HG02973 (cell line): ENCODE data around the gene WDR81.
"Not testable (repeated sequence)": the region's sequence is repeated elsewhere in the genome, so short reads cannot be mapped to it uniquely, and the experiment has no call there.

Experiments used
- ATAC-seq: cut with Tn5 transposase; IDR thresholded peaks from one replicate; pipeline ENCODE4 v1.9.1; 2021; ENCODE audit warnings: moderate library complexity; ENCODE audit not compliant: unreplicated experiment

The WDR81 gene

GRCh38 chr17:1730326-1731193 is 6.1 kb downstream of the WDR81 start:
- no peak for ATAC-seq

- ATAC-seq, result no peak
Observed at GRCh38 chr17:1731194-1731506, 6.6 kb downstream of the WDR81 start.

GRCh38 chr17:1732241-1732832 is 7.8 kb downstream of the WDR81 start:
- ATAC-seq, result no peak

DNA sequence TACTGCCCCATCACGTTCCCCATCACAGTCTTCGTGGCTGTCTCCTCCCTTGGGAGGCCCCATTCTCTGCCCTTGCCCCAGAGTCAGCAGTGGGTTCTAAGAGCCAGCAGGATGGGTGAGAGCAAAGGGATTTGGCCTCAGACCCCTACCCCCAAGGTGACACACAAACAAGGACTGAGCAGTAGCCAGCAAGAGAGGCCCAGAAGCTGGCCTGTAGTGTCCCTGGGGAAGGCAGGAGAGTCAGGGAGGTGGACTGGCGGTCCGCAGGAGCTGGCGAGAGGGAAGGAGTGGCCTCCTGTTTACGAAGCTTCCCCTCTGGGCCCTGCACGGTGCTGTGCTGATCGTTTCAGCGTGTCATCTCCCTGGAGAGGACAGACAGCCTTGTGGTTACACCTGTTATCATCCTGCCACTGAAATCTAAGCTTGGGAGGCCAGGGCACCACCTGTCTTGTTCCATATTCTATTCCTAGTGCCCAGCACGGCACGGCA is 8.4 kb downstream of the WDR81 start:
- ATAC-seq, result no peak

- ATAC-seq, result no peak
Observed at GRCh38 chr17:1733759-1734158, 9.3 kb downstream of the WDR81 start.

DNA sequence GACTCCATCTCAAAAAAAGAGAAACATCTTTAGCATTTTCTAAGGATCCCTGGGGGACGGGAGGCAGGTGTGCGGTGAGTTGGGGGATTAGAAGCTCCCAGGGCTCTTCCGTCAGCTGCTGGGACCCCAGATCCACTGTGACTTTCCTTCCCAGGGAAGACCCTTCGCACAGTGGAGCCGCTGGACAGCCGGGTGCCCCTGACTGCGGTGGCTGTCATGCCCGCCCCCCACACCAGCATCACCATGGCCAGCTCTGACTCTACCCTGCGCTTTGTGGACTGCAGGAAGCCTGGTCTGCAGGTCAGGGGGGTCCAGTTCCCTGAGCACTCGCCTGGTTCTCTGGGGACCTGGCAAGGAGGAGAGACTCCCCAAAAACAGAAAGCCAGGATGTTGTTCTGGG is 10.9 kb downstream of the WDR81 start:
- no peak for ATAC-seq

DNA sequence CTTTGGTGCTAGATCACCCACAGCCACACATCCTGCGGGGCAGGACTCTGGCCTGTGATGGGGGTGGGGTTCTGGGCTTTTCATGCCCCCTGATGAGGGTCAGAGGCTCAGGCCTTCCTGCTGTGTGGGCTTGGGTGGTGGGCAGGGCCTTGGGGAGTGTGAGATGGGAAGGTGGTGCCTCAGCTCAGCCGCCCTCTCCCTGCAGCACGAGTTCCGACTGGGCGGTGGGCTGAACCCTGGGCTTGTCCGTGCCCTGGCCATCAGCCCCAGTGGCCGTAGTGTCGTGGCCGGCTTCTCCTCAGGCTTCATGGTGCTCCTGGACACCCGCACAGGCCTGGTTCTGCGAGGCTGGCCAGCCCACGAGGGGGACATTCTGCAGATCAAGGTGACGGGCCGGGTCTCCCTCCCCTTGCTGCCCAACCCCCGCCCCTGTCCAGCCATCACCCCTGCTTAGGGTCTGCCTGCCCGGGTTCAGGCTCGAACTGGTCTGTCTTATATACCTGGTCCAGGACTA is 11.4 kb downstream of the WDR81 start:
- ATAC-seq, result no peak

- ATAC-seq, result no peak
Observed at GRCh38 chr17:1736348-1737281, 12.1 kb downstream of the WDR81 start.

- ATAC-seq, result no peak
Observed at GRCh38 chr17:1737531-1738291, 13.2 kb downstream of the WDR81 start.

DNA sequence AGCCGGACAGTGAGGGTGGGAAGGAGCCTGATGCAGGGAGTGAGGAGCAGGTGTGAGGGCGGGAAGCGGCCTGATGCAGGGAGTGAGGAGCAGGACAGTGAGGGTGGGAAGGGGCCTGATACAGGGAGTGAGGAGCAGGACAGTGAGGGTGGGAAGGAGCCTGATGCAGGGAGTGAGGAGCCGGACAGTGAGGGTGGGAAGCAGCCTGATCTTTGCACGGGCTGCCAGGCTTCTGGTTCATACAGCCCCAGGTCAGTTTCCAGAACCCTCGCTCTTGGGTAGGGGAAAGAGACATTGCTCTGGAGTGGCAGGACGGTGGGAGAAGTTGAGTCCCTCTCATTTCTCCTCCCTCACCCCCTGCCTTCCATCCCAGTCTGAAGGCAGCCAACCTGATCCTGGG is 17.4 kb downstream of the WDR81 start:
- not testable (repeated sequence) for ATAC-seq

DNA sequence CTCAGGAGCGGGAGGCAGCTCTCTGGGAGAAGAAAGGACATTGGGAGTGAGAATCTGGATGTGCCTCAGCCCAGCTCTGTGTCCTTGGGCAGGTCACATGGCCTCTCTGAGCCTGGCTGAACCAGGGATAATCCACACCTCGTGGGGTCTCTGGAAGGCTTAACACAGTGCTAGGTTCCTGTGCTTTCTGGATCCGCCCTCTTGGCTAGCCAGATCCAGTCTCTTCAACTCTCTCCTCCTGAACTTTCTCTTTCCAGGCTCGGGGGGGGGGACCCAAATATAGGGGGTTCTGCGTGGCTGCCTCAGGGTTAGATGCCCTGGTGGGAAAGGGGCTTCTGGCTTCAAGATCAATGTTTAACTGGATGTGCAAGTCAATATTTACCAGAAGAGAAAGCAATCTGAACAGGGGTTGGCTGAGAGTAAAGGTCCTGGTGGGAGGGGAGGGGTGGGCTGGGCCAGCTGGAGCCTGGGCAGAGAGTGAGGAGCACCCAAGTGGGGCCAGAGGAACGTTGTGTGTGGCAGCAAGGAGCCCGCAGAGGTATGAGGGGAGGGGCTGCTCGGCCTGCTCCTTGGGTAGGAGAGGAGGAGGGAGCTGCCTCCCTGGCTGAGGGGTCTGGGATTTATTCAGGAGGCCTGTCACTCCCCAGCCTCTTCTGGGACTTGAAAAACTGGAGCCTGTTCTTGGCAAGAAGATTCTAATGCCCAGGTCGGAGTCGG is 18.0 kb downstream of the WDR81 start, which contains the start of gene SERPINF2:
TSS of gene SERPINF2 (plus strand) at position 501 of the 717 bp plus-strand sequence. CDS start 2,125 bp downstream, outside the sequence.
- no peak for ATAC-seq

- ATAC-seq, result no peak
Observed at GRCh38 chr17:1743088-1743439, 18.6 kb downstream of the WDR81 start.

DNA sequence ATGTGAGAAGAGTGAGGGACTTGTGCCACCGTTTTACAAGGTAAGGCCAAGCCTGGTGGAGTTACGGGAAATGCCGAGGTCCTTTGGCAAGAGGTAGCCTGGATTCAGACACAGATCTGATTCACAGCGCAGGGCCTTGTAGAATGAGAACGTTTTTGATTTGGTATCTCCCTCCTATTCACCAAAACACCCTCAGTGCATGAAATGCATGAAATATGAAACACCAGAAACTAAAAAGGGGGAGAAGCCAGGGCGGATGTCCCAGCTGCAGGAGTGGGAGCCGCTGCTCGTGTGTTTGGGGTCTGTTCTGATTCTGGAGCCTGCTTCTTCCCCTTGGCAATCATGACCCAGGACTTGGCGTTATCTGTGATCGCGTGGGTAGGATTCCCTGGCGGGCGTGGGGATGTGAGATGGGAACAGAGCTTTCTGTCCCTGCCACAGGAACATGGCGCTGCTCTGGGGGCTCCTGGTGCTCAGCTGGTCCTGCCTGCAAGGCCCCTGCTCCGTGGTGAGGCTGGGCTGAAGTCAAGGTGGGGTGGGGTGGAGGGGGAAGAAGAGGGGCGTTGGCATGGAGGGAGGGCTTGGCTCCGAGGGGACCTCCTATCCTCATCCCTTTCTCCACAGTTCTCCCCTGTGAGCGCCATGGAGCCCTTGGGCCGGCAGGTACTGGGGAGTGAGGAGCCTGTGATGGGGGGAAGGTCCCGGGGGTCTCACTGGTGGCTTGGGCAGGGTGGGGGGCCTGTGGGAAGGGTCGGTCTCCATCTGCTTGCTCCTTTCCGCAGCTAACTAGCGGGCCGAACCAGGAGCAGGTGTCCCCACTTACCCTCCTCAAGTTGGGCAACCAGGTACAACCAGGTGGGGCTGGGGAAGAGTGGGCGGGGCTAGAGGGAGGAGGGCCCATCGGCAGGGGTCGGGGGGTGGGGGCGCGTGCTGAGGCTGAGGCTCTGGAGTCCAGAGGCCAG is 20.3 kb downstream of the WDR81 start:
- no peak for ATAC-seq

DNA sequence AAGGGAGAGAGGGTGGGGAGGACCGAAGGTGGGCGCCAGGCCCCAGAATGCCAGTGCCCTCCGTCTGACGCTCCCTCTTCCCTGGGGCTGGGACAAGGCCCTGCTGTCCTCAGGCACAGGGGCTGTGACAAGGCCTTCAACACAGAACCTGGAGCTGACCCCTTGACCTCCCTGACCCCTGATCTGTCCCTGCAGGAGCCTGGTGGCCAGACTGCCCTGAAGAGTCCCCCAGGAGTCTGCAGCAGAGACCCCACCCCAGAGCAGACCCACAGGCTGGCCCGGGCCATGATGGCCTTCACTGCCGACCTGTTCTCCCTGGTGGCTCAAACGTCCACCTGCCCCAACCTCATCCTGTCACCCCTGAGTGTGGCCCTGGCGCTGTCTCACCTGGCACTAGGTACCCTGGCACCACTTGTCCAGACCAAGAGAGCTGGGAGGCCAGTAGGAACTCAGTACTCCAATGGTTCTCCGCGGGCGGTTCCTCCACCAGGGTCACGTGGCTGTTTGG is 21.1 kb downstream of the WDR81 start:
- ATAC-seq, result no peak

DNA sequence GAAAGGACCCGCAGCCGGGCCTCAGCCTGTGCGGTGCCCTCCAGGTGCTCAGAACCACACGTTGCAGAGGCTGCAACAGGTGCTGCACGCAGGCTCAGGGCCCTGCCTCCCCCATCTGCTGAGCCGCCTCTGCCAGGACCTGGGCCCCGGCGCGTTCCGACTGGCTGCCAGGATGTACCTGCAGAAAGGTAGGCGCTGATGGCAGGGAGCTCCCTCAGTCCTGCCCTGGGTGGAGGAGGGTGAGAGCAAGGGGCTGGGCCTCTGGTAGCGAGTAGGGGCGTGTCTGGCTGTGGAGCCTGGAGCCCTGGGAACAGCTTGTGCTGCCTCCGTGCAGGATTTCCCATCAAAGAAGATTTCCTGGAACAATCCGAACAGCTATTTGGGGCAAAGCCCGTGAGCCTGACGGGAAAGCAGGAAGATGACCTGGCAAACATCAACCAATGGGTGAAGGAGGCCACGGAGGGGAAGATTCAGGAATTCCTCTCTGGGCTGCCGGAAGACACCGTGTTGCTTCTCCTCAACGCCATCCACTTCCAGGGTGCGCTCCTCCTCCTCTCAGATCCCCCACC is 22.6 kb downstream of the WDR81 start:
- ATAC-seq, result no peak

- no peak for ATAC-seq
Observed at GRCh38 chr17:1750628-1751027, 26.1 kb downstream of the WDR81 start.

DNA sequence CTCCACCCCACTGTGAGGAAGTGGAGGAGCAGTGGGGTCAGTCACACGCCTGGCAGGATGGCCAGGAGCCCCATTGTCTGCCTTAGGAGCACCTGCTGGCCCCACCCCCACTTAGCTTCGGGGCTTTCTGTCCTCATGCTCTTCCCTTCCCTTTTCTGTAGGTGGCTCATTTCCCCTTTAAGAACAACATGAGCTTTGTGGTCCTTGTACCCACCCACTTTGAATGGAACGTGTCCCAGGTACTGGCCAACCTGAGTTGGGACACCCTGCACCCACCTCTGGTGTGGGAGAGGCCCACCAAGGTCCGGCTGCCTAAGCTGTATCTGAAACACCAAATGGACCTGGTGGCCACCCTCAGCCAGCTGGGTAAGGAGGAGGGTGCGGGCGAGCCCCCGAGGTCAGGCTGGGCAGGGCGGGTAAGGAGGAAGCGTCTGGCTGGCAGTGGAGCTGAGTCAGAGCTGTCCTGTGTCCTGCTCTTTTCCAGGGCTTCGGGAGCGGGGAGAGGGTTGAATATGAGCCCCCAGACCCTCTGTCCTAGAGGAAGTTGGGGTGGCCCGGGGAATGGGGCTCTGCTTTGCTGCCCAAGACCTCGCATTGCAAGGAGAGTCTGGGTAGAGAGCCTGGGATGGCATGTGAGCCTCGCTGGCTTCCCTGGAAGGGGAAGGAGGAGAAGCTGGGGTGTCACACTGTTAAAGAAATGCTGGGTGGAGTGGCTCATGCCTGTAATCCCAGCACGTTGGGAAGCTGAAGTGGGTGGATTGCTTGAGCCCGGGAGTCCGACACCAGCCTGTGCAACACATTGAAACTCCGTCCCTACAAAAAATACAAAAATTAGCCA is 28.1 kb downstream of the WDR81 start:
- no peak for ATAC-seq
